Measurements from ENCODE around the gene TFDP3.

GRCh38 chrX:133249266-133250058, 31.3 kb upstream of the TFDP3 start:
- no peak for TF ChIP-seq CTCF (IDR thresholded peaks at IDR 0.05)
- no peak for TF ChIP-seq POLR2A (IDR thresholded peaks at IDR 0.05)
